Hypothalamus (tissue), 51 donors: ENCODE results near the gene OPHN1.
"Not testable (repeated sequence)": the region's sequence is repeated elsewhere in the genome, so short reads cannot be mapped to it uniquely, and the experiment has no call there.

Experiments
- DNase-seq, 51 donors: peaks; one replicate each; lab custom pipeline; 2025; lab: John Stamatoyannopoulos, UW

Gene OPHN1

GRCh38 chrX:68084765-68085164 lies 348.5 kb downstream of the OPHN1 start:
- no peak for DNase-seq

DNA sequence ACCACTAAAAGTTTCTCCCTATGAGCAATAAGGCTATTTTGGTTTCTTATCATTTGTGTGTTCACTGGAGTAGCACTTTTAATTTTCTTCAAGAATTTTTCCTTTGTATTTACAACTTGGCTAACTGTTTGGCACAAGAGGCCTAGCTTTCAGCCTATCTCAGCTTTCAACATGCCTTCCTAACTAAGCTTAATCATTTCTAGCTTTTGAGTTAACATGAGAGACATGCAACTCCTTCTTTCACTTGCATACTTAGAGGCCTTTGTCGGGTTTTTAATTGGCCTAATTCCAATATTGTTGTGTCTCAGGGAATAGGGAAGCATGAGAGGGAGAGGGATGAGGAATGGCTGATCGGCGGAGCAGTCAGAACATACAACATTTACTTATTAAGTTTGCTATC lies 349.8 kb downstream of the OPHN1 start:
- no peak for DNase-seq

DNA sequence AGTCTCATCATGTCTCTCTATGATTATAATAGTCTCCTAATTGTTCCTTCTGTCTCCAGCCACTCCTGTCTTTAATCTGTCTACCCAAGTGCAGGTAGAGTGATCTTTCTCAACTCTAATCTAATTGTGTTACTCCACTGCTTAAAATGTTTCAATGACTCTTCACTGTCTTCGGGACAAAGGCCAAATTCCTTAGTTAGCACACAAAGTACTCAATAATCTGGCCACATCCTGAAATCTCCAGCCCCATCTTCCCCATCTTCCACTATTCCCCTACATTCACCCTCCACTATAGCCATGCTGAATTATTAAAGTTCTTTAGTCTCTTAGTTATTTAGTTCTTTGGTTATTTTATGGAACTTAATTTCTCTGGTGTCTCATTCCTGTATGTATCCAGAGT lies 353.3 kb downstream of the OPHN1 start:
- DNase-seq, result no peak

GRCh38 chrX:68078801-68079200 lies 354.5 kb downstream of the OPHN1 start:
- DNase-seq, result not testable (repeated sequence)

DNA sequence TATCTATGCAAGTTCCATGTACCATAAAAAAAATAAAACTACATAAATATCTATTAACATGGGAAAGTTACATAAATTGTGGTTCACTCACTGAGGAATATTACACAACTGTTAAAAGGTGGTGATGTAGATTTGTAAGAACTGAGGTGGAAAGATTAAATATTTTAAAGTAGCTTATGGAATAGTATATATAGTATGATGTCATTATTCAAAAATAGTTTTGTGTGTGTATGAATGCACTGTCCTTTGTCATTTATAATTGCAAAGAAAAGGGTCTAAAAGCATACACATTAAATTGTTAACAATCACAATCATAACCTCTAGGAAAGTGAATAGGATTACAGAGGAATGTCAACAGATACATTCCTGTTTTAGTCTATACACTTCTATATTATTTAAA lies 355.9 kb downstream of the OPHN1 start:
- DNase-seq, result no peak

DNA sequence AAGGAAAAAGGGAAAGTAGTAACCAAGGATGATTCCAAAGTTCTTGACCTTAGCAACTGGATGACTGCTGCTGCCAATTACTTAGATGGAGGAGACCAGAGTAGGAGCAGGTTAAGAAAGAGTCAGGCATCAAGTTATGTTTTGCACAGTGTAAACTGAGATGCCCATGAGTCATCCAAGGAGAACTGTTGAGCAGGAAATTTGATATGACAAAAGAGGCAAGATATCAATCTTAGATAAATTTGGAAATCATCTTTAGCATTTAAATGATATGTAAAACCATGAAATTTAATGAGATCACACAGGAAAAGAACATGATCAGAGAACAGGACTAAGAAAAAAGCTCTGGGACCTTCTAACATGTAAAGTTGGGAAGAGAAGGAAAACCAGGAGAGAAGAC lies 361.3 kb downstream of the OPHN1 start:
- DNase-seq, result no peak

GRCh38 chrX:68070119-68070518 lies 363.2 kb downstream of the OPHN1 start:
- DNase-seq, result not testable (repeated sequence)

- no peak for DNase-seq
Observed at GRCh38 chrX:68061206-68061535, 372.1 kb downstream of the OPHN1 start.

DNA sequence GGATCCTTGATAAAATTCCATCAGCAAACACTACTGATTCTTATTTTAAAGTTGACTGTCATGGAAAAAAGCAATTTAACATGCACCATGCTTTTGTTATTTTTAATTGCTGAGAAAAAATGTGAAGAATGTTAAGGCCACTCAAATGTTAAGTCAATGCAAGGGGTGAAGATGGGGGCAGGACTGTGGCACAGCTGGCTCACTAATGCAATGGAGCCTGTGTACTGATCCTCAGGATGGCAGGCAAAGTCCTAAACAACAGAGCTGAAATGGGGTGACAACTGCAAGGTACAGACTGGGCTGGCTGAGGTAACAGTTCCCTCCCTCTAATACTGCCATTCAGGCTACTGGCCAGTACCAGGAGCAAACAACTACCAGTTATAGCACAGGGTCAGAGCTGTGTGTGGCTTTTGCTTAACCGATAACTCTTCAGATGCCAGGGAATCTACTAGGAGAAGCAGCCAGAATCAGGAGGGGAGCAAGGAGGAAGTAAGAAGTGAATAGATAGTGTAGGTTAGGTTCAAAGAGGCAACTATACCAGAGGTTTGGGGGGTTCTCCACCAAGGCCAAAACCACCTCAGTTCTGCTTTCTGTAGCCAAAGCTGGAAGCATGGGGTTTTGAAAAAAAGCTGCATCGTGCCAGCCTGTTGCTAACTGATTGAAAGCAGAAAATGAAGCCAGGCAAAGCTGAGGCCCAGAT lies 372.6 kb downstream of the OPHN1 start:
- DNase-seq, result no peak

GRCh38 chrX:68059469-68059868 lies 373.8 kb downstream of the OPHN1 start:
- no peak for DNase-seq

- DNase-seq, result no peak
Observed at GRCh38 chrX:68049466-68049865, 383.8 kb downstream of the OPHN1 start.

GRCh38 chrX:68048774-68049173 lies 384.5 kb downstream of the OPHN1 start:
- no peak for DNase-seq

DNA sequence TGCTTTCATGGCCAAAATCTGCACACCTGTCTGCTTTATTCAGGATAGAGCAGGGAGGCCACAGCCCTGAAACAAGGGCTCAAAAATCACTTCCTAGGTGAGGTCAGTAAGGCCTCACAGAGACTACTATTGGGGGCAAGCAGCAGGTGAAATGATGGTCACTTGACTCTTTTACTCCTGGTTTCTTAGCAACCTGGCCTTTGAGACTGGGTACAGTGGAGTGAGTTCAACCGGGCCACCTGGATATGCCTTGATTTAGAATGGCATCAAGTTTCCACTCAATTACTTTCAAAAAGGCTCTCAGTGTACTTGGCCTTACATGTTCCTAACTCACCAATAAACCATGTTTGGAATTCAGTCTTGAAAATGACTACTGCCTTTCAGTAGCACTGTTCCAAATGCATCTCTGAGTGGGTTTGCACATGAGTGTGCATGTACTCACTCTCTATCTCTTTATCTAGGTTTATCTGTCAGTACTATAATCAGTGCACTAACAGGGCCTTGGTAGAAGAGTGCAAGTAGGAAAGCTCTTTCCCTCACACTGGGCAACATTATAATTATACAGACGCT lies 388.2 kb downstream of the OPHN1 start:
- no peak for DNase-seq

- no peak for DNase-seq
Observed at GRCh38 chrX:68043713-68044438, 389.4 kb downstream of the OPHN1 start.

GRCh38 chrX:68041110-68041509 lies 392.2 kb downstream of the OPHN1 start:
- no peak for DNase-seq

GRCh38 chrX:68018248-68019203 lies 414.8 kb downstream of the OPHN1 start:
- peak in 3 of 51 donors; percentile 0 to 1 (median 1) for DNase-seq

- no peak for DNase-seq
Observed at GRCh38 chrX:67998540-67998939, 434.8 kb downstream of the OPHN1 start.
